Iris pigment epithelial cell (primary cell): ENCODE measurements around the gene FGF19.
A peak's percentile ranks its signal among the peaks of the same experiment; 100 is the strongest.

Source experiments
- DNase-seq: peaks from one replicate; pipeline ENCODE4 v3.0.0-alpha.2; 2011; ENCODE audit warnings: low read depth

Gene FGF19

DNA sequence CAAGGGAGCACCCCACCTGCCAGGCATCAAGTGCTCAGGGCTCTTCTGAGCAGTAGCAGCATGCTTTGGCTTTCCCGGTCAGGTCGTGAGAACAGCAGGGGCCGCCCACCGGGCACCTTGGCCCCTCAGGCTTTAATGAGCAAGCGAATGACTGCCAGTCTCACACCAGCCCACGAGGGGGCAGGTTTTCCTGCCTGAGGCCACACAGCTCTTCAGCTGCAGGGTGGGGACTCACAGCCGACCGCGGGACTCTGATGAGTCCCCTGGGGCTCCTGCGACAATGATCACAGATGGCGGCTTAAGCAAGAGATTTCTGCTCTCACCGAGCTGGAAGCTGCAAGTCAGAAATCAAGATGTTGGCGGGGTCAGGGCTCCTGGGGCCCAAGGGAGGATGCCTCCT, 14.3 kb upstream of the FGF19 start:
- DNase-seq: peak; percentile 31

- no peak for DNase-seq
Observed at GRCh38 chr11:69716891-69717747, 13.3 kb upstream of the FGF19 start.

GRCh38 chr11:69716099-69716498, 12.3 kb upstream of the FGF19 start:
- no peak for DNase-seq

GRCh38 chr11:69715446-69715845, 11.6 kb upstream of the FGF19 start:
- no peak for DNase-seq

GRCh38 chr11:69711822-69712801, 8.3 kb upstream of the FGF19 start:
- DNase-seq: no peak

- DNase-seq: no peak
Observed at GRCh38 chr11:69708736-69709401, 5.0 kb upstream of the FGF19 start.

- no peak for DNase-seq
Observed at GRCh38 chr11:69707176-69707575, 3.4 kb upstream of the FGF19 start.

GRCh38 chr11:69705901-69706787, 2.3 kb upstream of the FGF19 start:
- DNase-seq: no peak

DNA sequence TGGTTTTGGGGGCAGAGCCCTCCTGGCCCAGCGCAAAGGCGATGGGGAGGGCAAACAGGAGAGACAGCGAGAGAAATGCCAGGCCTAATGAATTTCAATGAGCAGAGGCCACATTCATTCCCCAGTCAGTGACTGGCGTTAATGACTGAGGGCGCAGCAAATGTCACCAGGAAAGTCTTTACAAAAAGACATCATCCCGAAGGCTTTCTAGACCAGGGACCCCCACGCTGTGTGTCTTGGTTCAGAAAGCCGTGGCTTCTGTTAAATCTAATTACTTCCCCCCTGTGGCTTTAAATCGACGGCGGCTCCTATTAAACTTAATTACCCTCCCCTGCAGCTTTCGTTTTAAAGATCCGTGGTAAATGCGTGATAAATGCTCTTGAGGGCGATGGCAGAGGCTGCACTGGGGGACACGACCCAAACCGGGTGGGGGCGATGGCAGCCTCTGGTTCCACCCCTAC, 1.6 kb upstream of the FGF19 start:
- DNase-seq: no peak

DNA sequence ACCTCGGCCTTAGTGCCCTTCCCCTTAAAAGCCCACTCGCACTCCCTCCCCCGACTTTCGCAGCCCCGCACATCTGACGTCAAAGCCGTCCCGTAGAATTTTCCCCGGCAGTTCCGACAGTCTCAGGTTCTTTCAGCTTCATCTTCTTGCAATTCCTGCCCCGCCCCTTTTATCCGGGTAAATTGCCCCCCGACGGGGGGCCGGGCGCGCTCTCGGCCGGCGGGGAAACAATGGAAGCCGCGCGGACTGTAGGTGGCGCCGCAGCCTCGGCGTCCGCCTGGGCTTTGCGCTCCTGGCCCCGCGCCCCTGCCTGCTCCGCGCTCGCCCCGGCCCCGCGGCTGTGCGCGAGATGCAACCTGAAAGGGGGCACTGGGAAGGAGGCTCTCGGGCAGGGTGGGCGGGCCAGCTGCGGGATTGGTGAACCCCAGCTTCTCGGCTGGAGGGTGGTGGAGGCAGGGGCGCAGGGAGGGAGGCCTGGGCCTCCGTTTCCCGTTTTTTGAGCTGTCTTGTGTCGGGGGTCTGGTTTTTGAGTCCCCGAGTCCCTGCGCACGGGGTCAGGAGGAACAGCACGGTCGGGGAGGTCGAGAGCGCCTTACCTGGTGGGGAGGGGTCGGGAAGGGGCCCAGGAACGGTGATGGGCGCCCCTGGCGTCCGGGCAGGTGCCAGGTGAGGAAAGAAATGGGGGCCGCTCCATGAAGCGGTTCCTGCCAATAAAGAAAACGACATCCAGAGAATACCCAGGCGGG, 859 bp upstream of the FGF19 start:
- DNase-seq: peak; percentile 25

- no peak for DNase-seq
Observed at GRCh38 chr11:69703453-69703767, 412 bp downstream of the FGF19 start.

DNA sequence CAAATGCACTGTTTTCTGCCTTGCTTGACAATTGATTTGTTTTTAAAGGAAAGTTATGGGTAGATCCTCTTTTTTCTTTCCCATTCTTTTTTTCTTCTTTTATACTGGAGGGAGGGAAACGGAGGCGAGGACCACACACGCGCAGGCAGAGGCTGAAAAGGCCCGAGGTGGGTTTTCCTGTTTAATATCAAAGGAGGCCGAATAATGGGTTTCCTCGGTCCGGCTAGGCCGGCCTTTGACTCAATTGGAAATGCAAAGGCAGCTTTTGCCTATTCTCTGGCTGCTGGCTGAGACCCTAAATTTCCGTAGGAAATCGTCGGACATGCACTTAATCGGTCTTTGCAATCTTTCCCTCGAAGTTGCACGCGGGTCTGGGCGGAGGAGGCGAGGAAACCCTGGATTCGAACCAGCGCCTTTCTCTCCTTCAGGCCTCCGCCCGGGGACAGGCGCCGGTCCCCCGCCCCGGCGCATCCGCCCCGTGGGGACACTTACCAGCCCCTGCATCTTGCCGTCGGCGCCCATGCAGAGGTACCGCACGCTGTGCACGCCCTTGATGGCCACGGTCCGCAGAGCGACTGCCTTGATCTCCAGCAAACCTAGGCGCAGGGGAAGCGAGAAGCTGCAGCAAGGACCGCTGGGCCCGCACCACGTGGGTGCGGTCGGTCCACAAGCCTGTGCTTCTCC, 911 bp downstream of the FGF19 start:
- DNase-seq: no peak

DNA sequence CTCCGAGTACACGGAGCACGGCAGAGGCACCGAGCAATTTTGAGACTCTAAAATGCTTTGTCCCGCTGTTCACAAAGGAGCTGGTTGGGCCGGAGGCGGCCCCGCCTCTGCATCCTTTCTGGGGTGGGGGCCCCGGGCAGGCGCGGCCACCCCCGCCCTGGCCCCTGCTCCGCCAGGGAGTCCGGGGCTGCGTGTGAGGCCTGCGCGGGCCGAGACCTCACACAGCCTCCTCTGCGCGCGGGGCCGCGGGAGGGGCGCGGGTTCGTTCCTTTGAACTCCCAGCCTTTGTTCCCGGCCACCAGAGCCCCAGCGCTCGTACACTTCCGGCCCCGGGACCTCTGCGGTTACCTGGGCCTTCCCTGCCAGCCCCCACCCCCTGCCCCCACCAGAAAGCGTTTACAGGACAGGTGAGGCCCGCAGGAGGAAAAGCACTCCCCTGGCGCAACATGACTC, 1.6 kb downstream of the FGF19 start:
- DNase-seq: no peak

DNA sequence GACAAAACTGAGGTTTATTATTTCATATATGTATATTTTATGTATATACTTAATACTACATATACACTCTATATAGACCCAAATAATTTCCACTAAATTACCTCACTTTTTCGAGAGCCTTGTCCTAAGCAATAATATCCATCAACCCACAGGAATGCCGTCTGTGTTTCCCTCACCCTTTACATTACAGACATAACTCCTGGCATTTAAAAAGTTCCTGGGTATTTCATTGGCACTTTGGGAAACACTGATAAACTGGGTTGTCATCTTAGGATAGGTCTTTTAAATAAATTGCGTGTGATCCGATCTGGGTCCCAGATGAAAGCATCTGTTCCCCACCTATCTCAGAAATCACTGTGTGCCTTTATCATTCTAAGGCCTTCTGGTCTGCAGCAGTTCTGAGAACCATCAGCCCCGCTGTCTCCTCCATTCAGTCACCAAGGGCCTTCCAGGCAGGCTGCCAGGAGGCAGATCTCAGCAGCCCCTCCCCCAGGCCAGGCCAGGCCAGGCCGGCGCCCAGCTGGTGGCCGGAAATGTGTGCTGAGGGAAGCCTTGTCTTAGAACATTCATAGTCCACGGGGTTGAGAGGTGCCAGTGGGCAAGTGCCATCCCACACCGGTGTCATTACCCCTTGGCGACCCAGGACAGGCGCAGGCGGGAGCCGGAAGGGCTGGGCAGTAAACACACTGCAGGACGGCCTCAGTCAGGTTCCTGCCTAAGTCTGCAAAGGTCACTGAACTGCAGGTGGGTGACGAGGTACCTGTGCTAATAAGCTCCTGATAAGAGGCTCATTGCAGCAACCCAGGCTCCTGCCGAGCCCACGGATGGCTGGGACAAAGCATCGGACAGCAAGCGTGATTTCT, 3.3 kb downstream of the FGF19 start:
- peak; percentile 55 for DNase-seq

GRCh38 chr11:69699213-69699612, 4.6 kb downstream of the FGF19 start:
- no peak for DNase-seq

DNA sequence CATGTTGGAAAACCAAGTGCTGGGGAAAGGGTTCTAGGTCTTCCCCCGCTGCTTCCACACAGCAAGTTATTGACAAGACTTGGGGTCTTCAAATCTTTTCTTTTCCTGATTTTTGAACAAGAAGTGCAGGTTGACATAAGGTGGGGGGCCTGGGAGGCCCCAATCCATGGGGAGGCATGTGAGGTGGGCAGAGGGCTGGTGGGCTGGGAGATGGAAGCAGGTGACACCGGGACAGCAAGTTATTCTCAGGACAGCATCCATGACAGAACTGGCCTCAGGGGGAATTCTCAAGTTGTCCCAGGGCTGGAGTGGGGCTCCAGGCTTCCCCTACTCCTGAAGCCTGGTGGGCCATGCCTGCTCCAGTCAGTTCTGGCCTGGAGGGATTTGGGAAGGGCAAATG, 5.5 kb downstream of the FGF19 start:
- DNase-seq: no peak

DNA sequence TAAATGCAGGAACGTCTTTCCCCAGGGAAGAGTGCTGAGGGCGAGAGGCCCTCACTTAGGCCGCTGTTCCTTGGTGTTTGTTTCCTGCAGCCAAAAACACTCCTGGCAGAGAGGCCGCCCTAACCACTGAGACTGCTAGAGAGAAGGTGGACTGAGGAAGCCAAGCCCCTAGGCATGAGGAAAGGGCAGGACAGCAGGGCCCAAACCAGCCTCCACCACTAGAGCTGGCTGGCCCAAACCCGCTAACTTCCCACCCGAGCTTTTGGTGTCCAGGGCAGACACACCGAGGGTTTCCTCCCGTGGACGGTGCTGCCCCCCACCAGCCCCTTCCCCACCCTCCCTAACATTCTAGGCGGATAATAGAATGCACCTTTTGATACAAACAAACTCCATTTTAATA, 6.0 kb downstream of the FGF19 start:
- no peak for DNase-seq

- no peak for DNase-seq
Observed at GRCh38 chr11:69697469-69697843, 6.4 kb downstream of the FGF19 start.
